HG02840 (cell line): ENCODE data around the gene CYTH2.
"Not testable (repeated sequence)": the region's sequence is repeated elsewhere in the genome, so short reads cannot be mapped to it uniquely, and the experiment has no call there.

Experiments used
- ATAC-seq: cut with Tn5 transposase; IDR thresholded peaks from one replicate; pipeline ENCODE4 v1.9.1; 2021; ENCODE audit warnings: mild to moderate bottlenecking, moderate library complexity, moderate number of reproducible peaks; ENCODE audit not compliant: unreplicated experiment, low FRiP score

CYTH2 gene

GRCh38 chr19:48510421-48511268 lies 41.5 kb downstream of the CYTH2 start:
- ATAC-seq = no peak

- ATAC-seq = no peak
Observed at GRCh38 chr19:48511321-48511731, 42.2 kb downstream of the CYTH2 start.

- ATAC-seq = no peak
Observed at GRCh38 chr19:48511800-48512503, 42.8 kb downstream of the CYTH2 start, which contains the start of gene LMTK3. LMTK3 (minus strand) TSS chr19:48511835; CDS start chr19:48511576, 259 bp downstream.

GRCh38 chr19:48512504-48513288 lies 43.5 kb downstream of the CYTH2 start:
- no peak for ATAC-seq

- no peak for ATAC-seq
Observed at GRCh38 chr19:48513289-48514122, 44.3 kb downstream of the CYTH2 start.

GRCh38 chr19:48514123-48514458 lies 44.9 kb downstream of the CYTH2 start:
- ATAC-seq = no peak

GRCh38 chr19:48516536-48516935 lies 47.4 kb downstream of the CYTH2 start:
- ATAC-seq = no peak

- ATAC-seq = no peak
Observed at GRCh38 chr19:48518207-48518606, 49.0 kb downstream of the CYTH2 start.

- not testable (repeated sequence) for ATAC-seq
Observed at GRCh38 chr19:48519426-48519825, 50.3 kb downstream of the CYTH2 start.

- no peak for ATAC-seq
Observed at GRCh38 chr19:48520134-48520533, 51.0 kb downstream of the CYTH2 start.

- ATAC-seq = no peak
Observed at GRCh38 chr19:48524221-48524620, 55.1 kb downstream of the CYTH2 start.

- ATAC-seq = no peak
Observed at GRCh38 chr19:48524732-48525131, 55.6 kb downstream of the CYTH2 start.

GRCh38 chr19:48529156-48529555 lies 60.0 kb downstream of the CYTH2 start:
- no peak for ATAC-seq

- no peak for ATAC-seq
Observed at GRCh38 chr19:48530066-48530720, 61.0 kb downstream of the CYTH2 start.

GRCh38 chr19:48530770-48531169 lies 61.6 kb downstream of the CYTH2 start:
- no peak for ATAC-seq
